GM19240 (cell line): Measurements from ENCODE around the gene MTHFD1.

ENCODE experiments used
- DNase-seq: peaks from one replicate; pipeline ENCODE4 v3.0.0; 2011; ENCODE audit warnings: low spot score; ENCODE audit not compliant: insufficient read length

MTHFD1 gene

DNA sequence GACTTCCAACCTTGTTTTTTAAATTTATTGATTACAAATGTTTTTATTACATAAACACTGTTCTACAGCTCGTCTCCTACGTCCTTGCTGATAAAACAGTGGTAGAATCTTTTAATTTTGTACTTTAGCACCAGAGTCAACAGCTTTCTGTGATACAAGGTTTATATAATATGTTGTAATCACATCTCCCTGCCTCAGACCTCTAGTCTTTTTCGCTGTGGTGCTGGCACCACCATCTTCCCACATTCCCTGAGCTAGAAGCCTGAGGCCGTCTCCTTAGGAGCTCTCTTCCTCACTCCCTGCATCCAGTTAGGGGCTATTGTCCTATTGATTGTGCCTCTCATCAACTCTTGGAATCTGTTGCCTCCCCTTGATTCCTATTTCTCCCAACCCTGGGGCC is 17.1 kb downstream of the MTHFD1 start:
- no peak for DNase-seq

DNA sequence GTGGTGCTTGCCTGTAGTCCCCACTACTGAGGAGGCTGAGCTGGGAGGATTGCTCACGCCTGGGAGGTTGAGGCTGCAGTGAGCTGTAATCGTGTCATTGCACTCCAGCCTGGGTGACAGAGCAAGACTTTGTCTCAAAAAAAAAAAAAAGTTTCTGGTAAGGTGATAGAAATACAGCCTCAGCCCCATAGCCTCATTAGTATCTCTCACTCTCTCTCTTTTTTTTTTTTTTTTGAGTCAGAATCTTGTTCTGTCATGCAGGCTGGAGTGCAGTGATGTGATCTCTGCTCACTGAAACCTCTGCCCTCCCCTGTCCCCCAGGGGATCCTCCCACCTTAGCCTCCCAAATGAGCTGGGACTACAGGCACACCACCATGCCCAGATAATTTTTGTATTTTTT is 19.2 kb downstream of the MTHFD1 start:
- no peak for DNase-seq

DNA sequence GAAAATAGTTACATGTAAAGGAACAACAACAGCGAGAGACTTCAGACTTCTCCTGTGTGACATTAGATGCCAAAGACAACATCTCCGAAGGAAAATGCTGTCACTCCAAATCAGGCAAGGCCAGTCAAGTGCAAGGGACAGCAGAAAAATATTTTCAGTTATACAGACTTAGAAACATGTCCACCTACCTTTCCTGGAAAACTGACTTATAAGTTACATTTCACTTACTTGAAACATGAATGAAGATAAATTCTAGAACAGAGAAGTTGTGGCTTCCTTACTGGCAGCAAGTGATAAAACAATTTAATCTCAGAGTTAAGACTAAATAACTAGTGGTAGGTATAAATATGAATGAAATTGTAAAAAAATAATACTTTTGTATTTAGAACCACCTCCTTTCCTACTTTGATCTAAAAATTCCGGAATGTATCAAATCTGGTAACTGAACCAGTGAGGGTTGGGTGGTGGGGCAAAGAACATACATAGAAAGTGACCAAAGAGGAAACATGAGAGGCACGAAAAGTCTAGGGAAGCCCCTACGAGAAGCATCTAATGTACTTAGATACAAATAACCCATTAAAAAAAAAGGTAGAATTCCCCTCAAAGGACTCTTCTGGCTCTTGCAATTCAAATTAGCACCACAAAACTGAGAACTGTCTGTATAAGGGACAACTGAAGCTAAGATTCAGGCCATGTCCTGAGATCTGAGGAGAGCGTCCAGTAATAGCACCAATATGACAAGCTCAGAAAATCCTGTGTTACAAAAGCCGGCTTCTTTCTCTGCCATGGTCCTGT is 21.2 kb downstream of the MTHFD1 start:
- no peak for DNase-seq

DNA sequence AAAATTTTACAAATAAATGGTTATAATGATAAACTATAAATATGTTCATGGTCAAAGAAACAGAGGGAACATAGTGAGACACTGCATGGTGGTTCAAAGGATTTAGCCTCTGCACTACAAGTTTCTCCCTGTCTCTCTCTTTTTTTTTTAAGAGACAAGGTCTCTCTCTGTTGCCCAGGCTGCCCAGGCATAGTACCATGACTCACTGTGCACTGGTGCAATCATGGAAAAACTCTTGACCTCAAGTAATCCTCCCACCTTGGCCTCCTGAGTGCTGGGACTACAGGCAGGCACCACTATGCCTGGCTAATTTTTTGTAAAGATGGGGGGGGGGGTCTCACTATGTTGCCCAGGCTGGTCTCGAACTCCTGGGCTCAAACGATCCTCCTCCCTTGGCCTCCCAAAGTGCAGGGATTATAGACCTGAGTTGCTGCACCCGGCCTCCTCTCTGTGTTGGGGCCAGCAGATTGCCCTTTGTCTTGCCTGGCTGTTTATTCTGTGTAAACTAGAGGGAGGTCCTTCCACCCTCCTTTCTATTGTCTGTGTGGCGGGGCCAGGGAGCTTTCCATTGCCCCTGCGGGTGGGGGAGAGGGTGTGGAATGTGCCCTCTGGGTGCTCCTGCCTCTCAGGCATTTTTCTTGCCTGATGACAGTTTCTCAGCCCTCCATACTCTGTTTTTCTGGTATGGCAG is 22.1 kb downstream of the MTHFD1 start:
- no peak for DNase-seq

DNA sequence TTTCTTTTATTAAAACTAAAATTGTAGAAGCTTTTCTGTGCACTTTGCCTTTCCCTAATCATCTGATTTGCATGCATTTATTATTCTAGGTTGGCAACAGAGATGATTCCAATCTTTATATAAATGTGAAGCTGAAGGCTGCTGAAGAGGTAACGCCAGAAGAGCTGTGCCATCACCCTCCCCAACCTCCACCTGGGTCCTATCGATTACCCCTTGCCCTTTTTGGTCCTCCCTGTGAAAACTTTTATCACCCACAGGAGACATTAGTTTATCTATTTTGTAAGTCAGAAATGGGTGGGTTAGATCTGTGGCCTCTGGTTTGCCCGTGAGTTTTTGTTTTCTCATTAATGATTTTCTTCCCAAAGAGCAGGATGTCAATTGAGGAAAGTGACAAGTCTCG is 22.8 kb downstream of the MTHFD1 start:
- DNase-seq: no peak

DNA sequence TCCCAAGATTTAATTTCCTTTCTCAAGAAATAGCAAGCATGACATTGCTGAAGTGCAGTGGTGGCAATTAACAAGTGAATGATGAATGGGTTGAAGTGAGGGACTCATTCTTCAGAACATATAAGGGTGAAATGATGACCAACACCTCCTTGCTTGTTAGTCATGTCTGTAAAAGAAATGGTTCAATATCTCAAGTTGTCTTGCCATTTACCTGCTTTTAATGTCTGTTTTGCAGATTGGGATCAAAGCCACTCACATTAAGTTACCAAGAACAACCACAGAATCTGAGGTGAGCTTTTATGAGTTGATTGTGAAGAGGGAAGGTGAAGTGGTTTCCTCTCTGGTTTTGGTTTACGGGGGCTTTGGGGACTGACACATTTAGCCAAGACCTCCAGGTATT is 24.1 kb downstream of the MTHFD1 start:
- no peak for DNase-seq

DNA sequence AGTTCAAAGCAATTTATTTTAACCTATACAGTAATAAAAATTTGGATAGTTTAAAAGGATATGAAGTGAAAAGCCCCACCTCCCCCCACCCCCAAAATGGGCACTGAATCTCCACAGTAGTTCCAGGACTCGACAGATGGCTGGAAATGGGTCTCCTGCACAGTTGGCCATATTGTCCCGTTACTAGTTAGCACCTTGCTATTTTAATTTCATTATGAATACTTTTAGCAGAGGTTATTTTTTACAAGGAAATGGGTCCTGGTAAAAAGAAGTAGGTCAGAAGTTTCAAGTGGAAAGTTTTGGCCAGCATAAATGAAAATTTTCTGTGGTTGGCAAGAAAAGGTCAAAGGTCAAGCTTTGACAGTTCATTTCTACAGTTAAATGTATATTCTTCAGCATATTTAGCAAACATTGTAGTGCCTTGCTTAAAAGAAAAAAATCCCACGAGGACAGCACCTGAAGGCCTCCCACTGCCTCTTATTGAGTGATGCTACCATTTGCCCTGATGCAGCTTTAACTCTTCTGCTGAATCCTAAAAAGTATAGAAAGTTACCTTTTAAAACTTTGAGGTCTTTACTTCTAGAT is 28.3 kb downstream of the MTHFD1 start:
- no peak for DNase-seq

DNA sequence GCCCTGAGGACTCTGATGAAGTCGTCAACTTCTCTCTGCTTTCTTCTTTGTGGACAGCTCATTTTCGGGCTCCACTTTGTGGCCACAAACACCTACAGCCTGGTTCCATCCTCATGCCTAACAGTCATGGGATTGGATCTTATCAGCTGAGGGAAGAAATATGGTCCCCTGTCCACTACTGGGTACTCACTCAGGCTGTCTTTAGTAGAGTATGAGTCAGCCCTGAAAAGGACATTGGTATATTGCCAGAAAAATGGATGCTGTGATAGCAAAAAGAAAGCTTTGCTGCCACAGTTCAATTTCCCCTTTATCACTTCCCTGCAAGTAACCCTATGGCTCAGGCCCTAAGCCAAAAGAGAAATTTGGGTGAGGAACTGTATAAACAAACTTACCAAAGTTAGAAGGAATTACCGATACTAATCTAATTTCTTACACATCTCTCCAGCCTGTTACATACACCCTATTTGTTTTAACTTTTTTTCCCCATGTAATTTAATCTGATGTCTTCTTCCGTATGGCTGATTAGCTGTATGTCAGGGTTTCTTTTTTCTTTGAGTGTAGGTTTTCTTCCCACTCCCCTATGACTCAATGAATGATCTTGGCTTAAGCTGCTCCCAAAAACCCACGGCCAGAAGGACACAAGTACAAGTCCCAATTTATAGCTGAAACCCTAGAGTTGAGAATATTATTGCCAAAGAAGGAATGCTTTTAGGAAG is 29.1 kb downstream of the MTHFD1 start:
- no peak for DNase-seq

DNA sequence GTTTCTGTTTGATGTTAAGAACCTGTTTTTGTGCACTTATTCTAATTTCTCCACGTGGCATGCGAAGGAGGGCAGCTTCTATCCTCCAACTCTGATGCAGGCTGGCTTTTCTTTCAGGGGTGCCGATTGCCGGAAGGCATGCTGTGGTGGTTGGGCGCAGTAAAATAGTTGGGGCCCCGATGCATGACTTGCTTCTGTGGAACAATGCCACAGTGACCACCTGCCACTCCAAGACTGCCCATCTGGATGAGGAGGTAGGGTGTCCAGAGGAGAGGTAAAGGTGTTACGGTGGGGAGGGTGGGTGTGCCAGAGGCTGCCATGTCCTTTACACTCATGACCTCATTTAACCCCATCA is 29.6 kb downstream of the MTHFD1 start:
- no peak for DNase-seq

DNA sequence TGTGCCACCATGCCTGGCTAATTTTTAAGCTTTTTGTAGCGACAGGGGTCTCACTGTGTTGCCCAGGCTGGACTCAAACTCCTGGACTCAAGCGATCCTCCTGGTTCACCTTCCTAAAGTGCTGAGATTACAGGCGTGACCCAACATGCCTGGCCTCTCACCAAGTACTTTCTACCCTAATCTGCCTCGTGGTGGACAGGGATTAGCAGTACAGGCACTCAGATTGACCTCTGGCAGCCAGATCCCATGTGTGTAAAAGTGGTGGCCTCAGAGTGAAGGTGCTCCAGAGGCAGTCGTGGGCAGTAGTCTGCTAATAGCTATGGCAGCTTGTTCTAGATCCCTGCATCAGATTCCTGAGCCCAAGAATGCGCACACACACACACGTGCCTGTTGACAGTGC is 30.9 kb downstream of the MTHFD1 start:
- no peak for DNase-seq

DNA sequence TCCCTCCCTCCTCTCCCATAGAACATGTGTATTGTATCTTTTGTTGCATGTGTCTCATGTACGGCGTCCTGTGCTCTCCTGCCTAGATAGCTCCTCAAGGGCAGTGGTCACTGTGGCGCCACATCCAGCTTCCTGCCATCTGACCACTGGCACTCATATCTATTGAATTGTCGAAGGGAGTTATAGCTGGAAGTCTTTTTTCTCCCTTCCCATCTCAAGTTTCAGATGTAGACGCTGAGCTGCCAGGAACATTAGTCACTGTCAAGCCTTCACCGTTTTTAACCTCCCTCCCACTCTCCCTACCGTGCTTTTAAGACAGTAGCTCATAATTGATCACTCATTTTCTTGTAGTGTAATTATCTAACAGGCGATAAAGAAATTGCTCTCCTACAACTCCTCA is 33.0 kb downstream of the MTHFD1 start:
- no peak for DNase-seq

DNA sequence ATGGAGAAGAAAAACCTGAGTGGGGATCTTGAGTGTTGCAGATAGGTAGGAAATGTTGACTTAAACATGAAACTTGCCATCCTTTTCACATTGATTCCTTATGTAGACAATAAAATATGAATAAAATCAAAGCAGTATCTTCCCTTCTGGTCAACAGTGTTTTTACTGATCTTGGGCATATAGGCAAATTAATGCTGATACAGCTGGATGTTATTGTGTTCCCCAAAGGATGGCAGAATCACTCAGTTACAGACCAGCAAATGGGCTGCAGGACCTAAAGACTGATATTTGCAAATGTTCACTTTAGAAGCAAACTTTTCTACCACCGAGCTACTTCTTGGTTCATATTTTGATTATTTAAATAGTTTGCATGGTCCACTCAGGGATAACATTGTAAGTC is 33.9 kb downstream of the MTHFD1 start:
- DNase-seq: no peak

DNA sequence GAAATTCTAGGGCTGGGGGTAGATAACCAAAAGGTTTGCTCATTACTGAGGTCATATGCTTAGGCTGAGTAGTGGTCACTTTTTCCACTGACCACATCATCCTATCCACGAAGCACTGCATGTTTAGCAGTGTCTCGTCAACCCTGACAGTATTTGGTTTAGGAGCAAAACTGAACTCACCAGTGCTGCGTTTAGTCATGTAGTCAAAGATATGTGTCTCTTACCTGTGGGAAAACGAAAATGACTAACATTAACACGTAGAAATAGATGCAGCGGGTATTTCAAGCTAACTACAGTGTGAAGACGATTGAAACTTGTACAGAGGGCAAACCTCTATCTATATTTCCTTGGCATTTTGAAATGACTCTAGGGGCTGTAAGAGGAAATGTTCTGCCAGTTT is 34.6 kb downstream of the MTHFD1 start:
- no peak for DNase-seq

DNA sequence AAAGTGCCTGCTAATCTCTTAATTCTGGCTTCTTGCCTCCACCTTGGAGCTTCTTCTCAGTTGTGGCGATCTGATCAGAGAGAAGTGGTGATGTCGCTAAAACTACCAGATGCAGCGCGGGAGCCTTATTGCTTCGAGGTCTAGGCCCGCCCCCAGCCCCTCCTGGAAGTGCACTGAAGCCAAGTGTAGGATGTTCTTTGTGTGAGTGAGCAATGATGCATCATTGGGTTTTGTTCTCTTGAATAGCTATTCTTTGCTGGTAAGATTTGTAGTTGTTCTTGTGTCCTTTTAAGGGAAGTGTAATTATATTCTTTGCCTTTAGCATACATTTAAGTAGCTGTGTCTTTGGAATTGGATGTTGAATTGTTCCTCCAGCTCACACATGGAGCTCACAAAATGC is 35.8 kb downstream of the MTHFD1 start:
- no peak for DNase-seq

DNA sequence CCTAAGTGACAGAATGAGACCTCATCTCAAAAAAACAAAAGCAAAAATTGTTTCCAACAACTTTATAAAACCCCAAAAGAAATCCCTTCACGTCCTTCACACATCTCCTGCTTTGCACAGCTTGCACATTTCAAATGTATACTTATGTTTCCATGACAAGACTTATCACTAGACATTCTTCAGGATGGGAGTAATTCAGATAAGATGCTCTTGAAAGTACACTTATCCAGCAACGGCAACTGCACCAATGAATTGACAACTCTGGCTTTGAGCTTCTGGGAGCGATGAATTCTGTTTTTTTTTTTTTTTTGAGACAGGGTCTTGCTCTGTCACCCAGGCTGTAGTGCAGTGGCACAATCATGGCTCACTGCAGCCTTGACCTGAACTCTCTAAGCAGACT is 46.4 kb downstream of the MTHFD1 start:
- DNase-seq: no peak

DNA sequence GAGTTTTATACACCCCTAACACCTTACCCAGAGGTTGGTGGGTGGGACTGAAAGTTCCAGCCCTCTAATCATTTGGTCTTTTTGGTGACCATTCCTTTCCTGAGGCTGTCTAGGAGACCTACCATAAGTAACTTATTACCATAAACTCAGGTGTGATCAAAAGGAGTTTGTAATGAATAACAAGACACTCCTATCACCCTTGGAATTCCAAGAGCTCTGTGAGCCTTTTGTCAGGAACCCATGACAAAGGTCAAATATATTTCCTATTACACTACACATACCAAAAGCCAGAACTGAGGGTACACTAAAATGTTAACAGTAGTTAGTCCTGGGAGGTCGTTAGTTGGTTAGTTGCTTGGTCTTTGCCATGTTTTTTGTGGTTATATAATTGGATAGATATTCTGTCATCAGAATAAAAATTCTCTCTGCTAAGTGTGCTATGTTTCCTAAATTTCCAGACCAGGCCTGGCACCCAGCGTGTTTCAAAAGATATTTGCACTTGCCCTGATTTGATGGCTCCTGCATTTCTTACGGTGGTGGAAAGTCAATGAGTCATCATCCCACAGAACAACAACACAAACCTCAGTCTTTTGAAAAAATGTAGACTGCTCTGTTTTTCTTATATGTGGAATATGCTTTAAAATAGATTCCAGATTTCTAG is 50.2 kb downstream of the MTHFD1 start:
- no peak for DNase-seq

DNA sequence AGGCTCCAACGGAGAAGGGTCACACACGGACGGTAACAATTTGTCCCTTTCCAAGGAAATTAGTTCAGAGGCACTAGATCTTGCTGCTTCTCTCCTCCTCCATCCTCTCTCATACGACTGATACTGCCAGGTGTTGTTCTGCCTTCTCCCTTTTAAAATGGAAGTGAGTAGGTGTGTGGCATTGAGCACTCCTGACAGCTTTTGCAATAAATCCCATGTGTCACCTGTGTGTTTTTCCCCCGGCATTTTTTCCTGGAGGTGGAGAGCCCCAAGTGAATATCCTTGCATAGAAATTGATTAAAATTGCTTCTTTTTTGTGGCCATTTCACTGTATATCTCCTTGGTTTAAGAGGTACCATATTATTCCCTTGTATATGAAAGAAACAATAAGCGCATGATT is 51.0 kb downstream of the MTHFD1 start:
- no peak for DNase-seq

DNA sequence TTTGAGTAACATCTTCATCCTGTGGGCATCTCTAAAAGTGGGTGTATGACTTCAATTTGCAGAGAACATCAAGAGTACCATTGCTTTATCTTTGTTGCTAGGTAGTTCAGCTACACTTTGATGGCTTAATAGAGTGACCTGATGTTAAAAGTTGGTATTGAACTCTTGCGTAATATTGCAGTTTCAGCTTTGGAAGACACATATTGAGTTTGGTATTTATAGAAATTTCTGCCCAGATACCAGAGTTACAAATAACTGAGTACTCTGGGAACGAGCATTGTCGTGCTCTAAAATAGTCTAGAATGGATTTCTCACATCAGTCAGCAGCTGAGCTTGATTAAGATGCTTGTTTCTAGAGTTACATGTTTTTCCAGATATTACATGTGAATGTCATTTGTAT is 52.3 kb downstream of the MTHFD1 start:
- DNase-seq: no peak

DNA sequence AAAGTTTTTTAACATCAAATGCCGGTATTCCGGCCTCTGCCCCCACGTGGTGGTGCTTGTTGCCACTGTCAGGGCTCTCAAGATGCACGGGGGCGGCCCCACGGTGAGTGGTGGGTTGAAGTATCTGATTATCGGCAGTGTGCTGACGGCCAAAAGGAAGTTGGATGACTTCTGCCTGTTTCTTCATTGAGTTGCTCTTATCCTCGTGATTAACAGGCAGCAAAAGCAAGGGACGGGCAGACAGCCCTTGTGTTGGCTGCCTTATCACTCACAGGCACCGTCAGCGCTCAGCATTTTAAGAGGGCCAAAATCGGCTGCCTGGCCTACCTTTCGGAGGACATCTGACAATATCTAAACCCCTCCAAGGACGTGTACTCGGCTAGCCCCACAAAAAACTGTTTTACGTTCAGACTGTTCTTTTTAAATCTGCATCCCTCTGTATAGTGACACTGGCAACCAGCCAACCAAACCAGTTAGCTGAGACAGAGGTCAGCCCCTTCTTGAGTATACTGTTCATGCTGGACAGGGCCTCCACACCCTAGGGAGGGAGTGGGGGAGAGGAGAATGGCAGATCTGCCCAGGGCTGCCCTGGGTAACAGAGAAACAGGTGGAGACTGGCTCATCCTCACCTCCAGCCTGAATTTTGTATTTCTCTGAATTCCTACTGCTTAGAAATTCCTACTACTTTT is 54.3 kb downstream of the MTHFD1 start:
- DNase-seq: no peak

DNA sequence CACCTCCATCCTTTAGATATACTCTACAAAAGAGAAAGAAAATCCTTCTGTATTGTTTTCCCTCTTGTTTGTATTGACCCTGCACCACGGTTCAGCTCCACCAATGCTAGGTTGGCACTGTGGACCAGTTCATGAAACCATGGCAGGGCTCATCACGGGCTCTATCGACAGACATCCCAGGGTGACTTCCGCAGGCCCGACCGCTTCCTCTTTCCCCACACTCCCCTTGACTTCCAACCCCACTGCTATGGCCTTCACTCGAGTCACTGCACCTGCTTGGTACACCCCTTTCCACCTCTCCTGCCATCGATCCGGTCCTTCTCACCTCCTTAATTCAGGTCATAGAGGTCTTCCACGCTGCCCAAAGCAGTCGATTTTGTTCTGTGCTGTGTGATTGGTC is 56.0 kb downstream of the MTHFD1 start:
- no peak for DNase-seq
